GM18907 (cell line): ENCODE data around the gene C5orf52.

Experiments used
- ATAC-seq: cut with Tn5 transposase; IDR thresholded peaks from one replicate; pipeline ENCODE4 v1.9.1; 2021; ENCODE audit warnings: mild to moderate bottlenecking, moderate library complexity; ENCODE audit not compliant: unreplicated experiment

Gene C5orf52

GRCh38 chr5:157670662-157671591, at the start of gene C5orf52:
TSS of gene C5orf52 (plus strand) at chr5:157671533. CDS start at chr5:157671615, 82 bp downstream.
- no peak for ATAC-seq

GRCh38 chr5:157624144-157624543, 47.2 kb upstream of the C5orf52 start:
- no peak for ATAC-seq

GRCh38 chr5:157626831-157627230, 44.5 kb upstream of the C5orf52 start:
- no peak for ATAC-seq

GRCh38 chr5:157630341-157630740, 41.0 kb upstream of the C5orf52 start:
- ATAC-seq: no peak

GRCh38 chr5:157640406-157641066, 30.8 kb upstream of the C5orf52 start:
- ATAC-seq: no peak

GRCh38 chr5:157648275-157648990, 22.9 kb upstream of the C5orf52 start:
- ATAC-seq: no peak

- no peak for ATAC-seq
These were observed 22.2 kb upstream of the C5orf52 start for GRCh38 chr5:157649101-157649500.

- no peak for ATAC-seq
These were observed 20.2 kb upstream of the C5orf52 start for GRCh38 chr5:157650991-157651611.

- peak; percentile 63 for ATAC-seq
These were observed 19.5 kb upstream of the C5orf52 start for GRCh38 chr5:157651623-157652376.

- no peak for ATAC-seq
These were observed 19.0 kb upstream of the C5orf52 start, which contains the start of gene SOX30 for GRCh38 chr5:157652377-157652692. TSS of gene SOX30 (minus strand) at chr5:157652438. CDS start at chr5:157652078, 360 bp downstream.

- no peak for ATAC-seq
These were observed 13.8 kb upstream of the C5orf52 start for GRCh38 chr5:157657516-157657915.

GRCh38 chr5:157658893-157659292, 12.4 kb upstream of the C5orf52 start:
- no peak for ATAC-seq

GRCh38 chr5:157659868-157660660, 11.3 kb upstream of the C5orf52 start:
- ATAC-seq: no peak

GRCh38 chr5:157665467-157666070, 5.8 kb upstream of the C5orf52 start:
- no peak for ATAC-seq

GRCh38 chr5:157668356-157668755, 3.0 kb upstream of the C5orf52 start:
- ATAC-seq: no peak

GRCh38 chr5:157669701-157670097, 1.6 kb upstream of the C5orf52 start:
- no peak for ATAC-seq

GRCh38 chr5:157671592-157672330, 428 bp downstream of the C5orf52 start:
- ATAC-seq: no peak

GRCh38 chr5:157672976-157673375, 1.6 kb downstream of the C5orf52 start:
- ATAC-seq: no peak
